Motor neuron (in vitro differentiated cells): ENCODE data around the gene AMHR2. TPM values are rescaled to one million over a fixed set of nuclear protein-coding genes. Genes with fewer than 3 reads are reported as not detected.
A peak's percentile ranks its signal among the peaks of the same experiment; 100 is the strongest.
"Not testable (repeated sequence)": the region's sequence is repeated elsewhere in the genome, so short reads cannot be mapped to it uniquely, and the experiment has no call there.

Source experiments
- ATAC-seq, 8 experiments: fragments of 200-7000 bp; cut with Tn5 transposase; replicated peaks in 6 of 8; 2 replicates each; pipeline ENCODE4 v1.8.0; 2021; ENCODE audit warnings: mild to moderate bottlenecking in 8 of 8, moderate library complexity in 8 of 8
- H3K27ac ChIP-seq, 2 donors: fragments of 250-450 bp; sonication (Bioruptor Pico); 2 replicates each; pipeline ENCODE4 v1.9.0; 2021; ENCODE audit warnings: antibody characterized with exemption in 2 of 2, mild to moderate bottlenecking in 2 of 2, moderate library complexity in 1 of 2
- H3K4me1 ChIP-seq, 2 donors: fragments of 250-450 bp; sonication (Bioruptor Pico); replicated peaks in 1 of 2; 2 replicates each; pipeline ENCODE4 v1.6.1; 2021; ENCODE audit warnings: antibody characterized with exemption in 2 of 2, mild to moderate bottlenecking in 2 of 2, moderate library complexity in 1 of 2
- H3K4me3 ChIP-seq, 5 donors: fragments of 250-450 bp; sonication (Bioruptor Pico); 2 replicates each; pipeline ENCODE4 v1.9.0; 2021; ENCODE audit warnings: antibody characterized with exemption in 5 of 5, mild to moderate bottlenecking in 5 of 5, moderate library complexity in 4 of 5
- whole genome bisulfite sequencing, 10 experiments: fragments of 450-650 bp; shearing (Covaris generic); methylation state at CpG; one replicate each; pipeline ENCODE4 v1.0.0; 2022; 5-methylcytosine and 5-hydroxymethylcytosine counted together
- in situ Hi-C, 9 experiments: fragments of 400-800 bp; cut with MboI; loops; one replicate each; pipeline ENCODE4 v1.15.0; 2021; ENCODE audit warnings: low sequenced_read_pairs in 9 of 9, low pct_unique_long_range_greater_than_20kb in 2 of 9; ENCODE audit not compliant: unreplicated experiment in 9 of 9
- total RNA-seq, 8 experiments: library from RNA; unstranded; fragments of 300-600 nt; gene quantifications; 2 replicates each; pipeline versions ENCODE4 v1.2.3 to v1.2.4, GENCODE V29; 2022

The AMHR2 gene
- total RNA-seq, result 1 to 10 TPM in 1 of 8 experiments, under 1 TPM in 4, not detected in 3; 0.13 to 2.4 (median 0.38) TPM

DNA sequence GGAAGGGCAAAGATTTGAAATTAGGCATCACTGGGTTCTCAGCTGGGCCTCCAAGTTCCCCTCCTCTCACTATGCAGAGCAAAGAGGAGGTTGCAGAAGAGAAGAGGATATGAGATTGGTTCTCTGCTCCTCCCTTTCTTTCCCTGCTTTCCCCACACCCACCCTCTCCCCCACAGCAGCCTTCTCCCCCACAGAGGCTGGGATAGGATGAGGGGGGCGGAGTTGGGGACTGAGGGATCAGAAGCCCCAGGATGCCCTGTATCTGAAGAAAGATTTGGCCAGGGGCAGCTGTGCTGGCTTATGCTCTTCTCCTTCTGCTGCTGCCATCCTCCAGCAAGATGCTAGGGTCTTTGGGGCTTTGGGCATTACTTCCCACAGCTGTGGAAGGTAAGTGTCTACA, at the start of gene AMHR2:
Gene AMHR2 (plus strand): TSS at position 259 of the 400 bp plus-strand sequence. CDS start 80 bp downstream, at position 339.
- ATAC-seq, result no peak
- no CpG with 5 or more reads among the region's 1 CpG for WGBS, 10 experiments
- peaks cover 2% of the 10 kb centered on the region in 2 donors for H3K4me1 ChIP-seq
- no peak within 1 kb of the TSS for H3K4me3 ChIP-seq
- in situ Hi-C loops, result loop anchor here in 2 of 9 experiments (10.0 kb wide), 2 partner anchors 69 to 79 kb away; no protein-coding TSS in a partner anchor
- no peak within 1 kb of the TSS for H3K27ac ChIP-seq

DNA sequence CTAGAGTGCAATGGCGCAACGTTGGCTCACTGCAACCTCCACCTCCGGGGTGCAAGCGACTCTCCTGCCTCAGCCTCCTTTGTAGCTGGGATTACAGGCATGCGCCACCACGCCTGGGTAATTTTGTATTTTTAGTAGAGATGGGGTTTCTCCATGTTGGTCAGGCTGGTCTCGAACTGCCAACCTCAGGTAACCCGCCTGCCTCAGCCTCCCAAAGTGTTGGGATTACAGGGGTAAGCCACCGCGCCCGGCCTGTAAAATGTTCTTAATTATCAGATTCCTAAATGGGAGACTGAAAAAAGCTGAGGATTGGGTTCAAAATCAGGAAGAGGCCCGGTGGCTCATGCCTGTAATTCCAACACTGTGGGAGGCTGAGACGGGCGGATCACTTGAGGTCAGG, 49.4 kb upstream of the AMHR2 start:
- H3K4me3 ChIP-seq, H3K27ac ChIP-seq, ATAC-seq, in situ Hi-C loops: not testable (repeated sequence)
- WGBS, 10 experiments, result 88 to 100% (median 93%) methylated on average over 1 to 10 of the region's 14 CpGs; no CpG with 5 or more reads in 1 of the 10 experiments
- H3K4me1 ChIP-seq, result peaks cover 18 to 19% of the 10 kb centered on the region in 2 donors

DNA sequence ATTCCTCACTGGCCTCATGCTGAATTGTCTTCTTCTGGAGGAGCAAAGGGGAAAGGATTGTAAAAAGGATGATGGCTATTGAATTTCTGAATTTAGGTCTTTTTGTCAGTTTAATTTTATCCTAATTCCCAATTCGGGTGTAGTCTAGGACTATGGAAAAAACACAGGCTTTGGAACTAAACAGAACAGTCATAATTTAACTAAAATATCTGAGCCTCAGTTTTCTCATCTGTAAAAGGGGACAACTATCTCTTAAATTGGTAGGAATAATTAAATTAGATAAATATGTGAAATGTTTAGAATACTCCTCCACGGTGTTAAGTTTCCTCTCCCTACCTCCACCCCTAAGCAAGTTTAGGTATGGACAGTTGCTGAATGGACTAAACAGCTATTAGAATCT, 46.9 kb upstream of the AMHR2 start:
- H3K27ac ChIP-seq, result no peak overlapping the region
- in situ Hi-C loops, result no loop called here
- peaks cover 14 to 15% of the 10 kb centered on the region in 2 donors for H3K4me1 ChIP-seq
- H3K4me3 ChIP-seq, result no peak overlapping the region
- no peak for ATAC-seq
- 28 to 100% (median 79%) methylated on average over 1 to 2 of the region's 2 CpGs for WGBS, 10 experiments

DNA sequence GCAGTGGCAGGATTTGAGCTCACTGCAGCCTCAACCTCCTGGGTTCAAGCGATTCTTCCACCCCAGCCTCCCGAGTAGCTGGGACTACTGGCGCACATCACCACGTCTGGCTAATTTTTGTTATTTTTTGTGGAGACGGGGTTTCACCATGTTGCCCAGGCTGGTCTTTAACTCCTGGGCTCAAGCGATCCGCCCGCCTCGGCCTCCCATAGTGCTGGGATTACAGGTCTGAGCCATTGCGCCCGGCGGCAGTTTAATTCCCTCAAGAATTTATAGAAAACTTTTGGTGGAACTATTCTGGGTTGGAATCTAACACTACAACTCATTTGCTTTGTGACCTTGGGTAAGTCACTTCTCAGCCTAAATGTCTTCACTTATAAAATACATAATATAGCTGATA, 45.4 kb upstream of the AMHR2 start:
- Histone ChIP-seq H3K4me1 (peaks cover 16% of the 10 kb centered on the region in 2 donors), H3K27ac (no peak overlapping the region), H3K4me3 (no peak overlapping the region)
- 97 to 100% (median 100%) methylated on average over 1 to 9 of the region's 12 CpGs; no CpG with 5 or more reads in 4 of the 10 experiments for WGBS, 10 experiments
- no peak for ATAC-seq
- in situ Hi-C loops, result no loop called here

DNA sequence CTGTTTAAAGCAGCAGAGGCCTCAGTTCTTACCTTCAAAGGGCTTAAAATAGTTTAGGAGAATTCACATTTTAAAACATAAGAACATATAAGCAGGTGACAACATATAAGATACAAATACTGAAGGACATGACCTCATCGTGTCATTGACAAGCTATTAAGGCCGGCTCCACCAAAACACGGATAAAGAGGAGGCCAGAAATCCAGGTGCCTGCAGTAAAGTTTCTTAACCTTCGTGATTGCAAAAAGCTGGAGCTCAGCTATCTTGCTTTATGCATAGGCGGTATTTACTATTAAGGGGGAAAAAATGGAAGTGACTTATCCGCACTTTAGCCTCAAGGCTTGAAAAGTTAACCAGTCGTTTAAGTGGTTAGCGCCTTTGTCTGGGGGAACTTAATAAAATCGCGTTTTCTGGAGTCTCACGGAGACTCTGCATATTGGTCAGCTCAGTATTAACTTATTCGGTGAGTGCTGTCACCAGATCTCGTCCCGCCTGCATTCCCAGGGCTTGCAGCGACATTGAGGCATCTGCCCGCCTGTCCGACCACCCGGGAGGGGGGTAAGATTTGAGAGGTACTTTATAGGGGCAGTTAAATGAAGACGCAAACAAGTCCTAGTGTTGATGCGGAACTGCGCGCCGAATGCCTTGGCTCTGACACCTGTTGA, 44.8 kb upstream of the AMHR2 start:
- H3K27ac ChIP-seq, result peak overlapping the region; percentile 82 to 94
- ATAC-seq, result no peak
- H3K4me3 ChIP-seq, result peak overlapping the region; percentile 31 to 44 (median 38)
- H3K4me1 ChIP-seq, result peaks cover 16 to 22% of the 10 kb centered on the region in 2 donors
- in situ Hi-C loops, result no loop called here
- 6 to 62% (median 20%) methylated on average over 4 to 19 of the region's 23 CpGs; no CpG with 5 or more reads in 1 of the 10 experiments for WGBS, 10 experiments

DNA sequence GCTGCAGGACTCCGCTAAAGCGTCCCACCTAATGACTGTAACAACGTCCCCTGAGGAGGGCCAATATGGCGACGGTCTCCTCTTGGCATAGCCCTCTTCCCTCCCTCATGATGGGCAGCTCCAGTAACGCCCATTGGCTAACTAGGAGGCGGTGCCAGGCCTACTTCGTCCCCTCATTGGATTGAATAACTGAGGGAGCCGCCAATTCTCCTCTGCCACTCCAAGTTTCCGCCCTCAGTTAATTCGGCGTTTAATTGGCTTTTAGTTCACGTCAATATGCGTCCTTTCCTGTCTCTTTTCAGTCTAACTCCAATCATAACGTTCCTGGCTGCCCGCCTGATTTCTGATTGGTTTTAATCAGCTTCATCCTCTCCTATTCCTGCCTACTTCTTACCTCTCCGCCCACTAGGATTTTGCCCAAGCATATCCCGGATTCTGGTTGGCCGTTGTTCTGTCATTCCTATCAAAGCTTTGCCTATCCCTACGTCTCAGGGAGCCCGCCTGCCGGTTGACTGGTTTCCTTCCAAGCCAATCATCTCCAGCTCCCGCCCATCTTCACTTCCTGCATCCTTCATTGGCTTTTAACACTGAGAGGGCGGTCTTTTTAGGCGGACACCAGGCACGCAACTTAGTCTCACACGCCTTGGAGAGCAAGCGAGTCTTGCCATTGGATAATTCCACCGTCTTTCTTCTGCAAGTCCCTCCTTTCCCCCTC, 44.1 kb upstream of the AMHR2 start:
- peak overlapping the region; percentile 82 to 97 for H3K27ac ChIP-seq
- H3K4me1 ChIP-seq, result peaks cover 19 to 29% of the 10 kb centered on the region in 2 donors
- peak overlapping the region; percentile 58 to 90 (median 70) for H3K4me3 ChIP-seq
- in situ Hi-C loops, result no loop called here
- peak; percentile 74 to 88 (median 85) for ATAC-seq
- 0 to 4% (median 0%) methylated on average over 6 to 22 of the region's 29 CpGs; no CpG with 5 or more reads in 4 of the 10 experiments for WGBS, 10 experiments

DNA sequence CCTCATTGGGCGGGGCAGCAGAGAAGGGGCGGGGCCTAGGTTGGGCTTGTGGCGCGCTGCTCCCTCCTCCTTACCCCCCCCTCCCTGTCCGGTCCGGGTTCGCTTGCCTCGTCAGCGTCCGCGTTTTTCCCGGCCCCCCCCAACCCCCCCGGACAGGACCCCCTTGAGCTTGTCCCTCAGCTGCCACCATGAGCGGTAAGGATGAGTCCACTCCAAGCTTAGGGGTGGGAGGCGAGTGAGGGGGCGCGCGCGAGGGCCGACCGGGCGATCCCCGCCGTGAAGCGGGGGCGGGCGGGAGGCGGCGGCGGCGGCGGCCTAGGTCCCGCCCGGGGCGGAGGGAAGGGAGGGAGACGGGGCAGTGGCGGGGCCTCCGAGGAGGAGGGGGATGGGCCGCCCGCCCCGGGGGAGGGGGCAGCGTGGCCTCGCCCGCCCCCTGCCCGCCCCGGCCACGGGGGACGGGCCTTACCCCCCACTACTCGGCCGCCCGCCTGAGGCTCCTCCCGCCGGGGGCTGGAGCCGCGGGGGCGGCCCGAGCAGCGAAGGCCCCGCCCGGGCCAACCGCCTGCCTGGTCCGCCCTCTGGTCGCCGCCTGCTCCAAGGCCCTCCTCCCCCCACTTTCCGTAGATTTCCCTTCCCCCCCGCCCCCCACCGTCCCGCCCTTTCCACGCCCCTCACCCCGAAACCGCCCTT, 43.4 kb upstream of the AMHR2 start, which contains the start of gene SP1:
Gene SP1 (plus strand): TSS at position 73 of the 690 bp plus-strand sequence. CDS start 116 bp downstream, at position 189.
- ATAC-seq, result peak in 5 of 8 experiments; percentile 27 to 35 (median 30)
- H3K4me3 ChIP-seq, result peak within 1 kb of the TSS; percentile 58 to 90 (median 70)
- H3K27ac ChIP-seq, result peak within 1 kb of the TSS; percentile 82 to 97
- in situ Hi-C loops, result no loop called here
- peaks cover 25 to 36% of the 10 kb centered on the region in 2 donors for H3K4me1 ChIP-seq
- no CpG with 5 or more reads among the region's 71 CpGs for WGBS, 10 experiments

DNA sequence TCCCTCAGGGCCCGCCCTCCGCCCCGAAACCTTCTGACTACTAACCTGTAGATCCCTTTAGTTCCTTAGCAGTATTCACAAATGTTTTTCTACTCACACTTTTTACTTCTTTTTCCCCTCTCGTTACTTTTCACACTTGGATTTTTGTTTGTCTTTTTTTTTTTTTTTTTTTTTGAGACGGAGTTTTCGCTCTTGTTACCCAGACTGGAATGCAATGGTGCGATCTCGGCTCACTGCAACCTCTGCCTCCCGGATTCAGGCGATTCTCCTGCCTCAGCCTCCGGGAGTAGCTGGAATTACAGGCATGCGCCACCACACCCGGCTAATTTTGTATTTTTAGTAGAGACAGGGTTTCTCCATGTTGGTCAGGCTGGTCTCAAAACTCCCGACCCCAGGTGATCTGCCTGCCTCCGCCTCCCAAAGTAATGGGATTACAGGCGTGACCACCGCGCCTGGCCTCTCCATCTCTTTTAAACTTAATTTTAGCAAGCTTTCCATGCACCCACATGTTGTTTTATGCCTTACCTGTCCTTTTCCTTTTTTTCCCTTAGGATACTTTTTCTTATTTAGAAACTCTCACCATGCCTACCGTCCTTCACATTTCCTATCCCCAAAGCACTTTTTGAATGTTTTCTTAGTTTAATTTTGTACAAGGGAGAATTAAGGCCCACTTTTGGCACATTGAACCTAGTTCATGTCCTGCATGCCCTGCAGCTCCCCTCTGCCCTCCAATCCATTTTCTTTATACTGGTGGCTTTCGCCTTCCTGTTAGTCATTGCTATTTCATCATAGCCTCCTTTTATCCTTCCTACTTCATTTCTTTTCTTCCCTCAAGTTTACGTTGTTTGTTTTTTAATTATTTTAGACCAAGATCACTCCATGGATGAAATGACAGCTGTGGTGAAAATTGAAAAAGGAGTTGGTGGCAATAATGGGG, 42.6 kb upstream of the AMHR2 start:
- 5 to 42% (median 14%) methylated on average over 3 to 19 of the region's 21 CpGs; no CpG with 5 or more reads in 1 of the 10 experiments for WGBS, 10 experiments
- ATAC-seq, result no peak
- peak overlapping the region in 1 of 2 donors; percentile 97 for H3K27ac ChIP-seq
- in situ Hi-C loops, result no loop called here
- peaks cover 33 to 44% of the 10 kb centered on the region in 2 donors for H3K4me1 ChIP-seq
- H3K4me3 ChIP-seq, result peak overlapping the region; percentile 58 to 90 (median 70)

DNA sequence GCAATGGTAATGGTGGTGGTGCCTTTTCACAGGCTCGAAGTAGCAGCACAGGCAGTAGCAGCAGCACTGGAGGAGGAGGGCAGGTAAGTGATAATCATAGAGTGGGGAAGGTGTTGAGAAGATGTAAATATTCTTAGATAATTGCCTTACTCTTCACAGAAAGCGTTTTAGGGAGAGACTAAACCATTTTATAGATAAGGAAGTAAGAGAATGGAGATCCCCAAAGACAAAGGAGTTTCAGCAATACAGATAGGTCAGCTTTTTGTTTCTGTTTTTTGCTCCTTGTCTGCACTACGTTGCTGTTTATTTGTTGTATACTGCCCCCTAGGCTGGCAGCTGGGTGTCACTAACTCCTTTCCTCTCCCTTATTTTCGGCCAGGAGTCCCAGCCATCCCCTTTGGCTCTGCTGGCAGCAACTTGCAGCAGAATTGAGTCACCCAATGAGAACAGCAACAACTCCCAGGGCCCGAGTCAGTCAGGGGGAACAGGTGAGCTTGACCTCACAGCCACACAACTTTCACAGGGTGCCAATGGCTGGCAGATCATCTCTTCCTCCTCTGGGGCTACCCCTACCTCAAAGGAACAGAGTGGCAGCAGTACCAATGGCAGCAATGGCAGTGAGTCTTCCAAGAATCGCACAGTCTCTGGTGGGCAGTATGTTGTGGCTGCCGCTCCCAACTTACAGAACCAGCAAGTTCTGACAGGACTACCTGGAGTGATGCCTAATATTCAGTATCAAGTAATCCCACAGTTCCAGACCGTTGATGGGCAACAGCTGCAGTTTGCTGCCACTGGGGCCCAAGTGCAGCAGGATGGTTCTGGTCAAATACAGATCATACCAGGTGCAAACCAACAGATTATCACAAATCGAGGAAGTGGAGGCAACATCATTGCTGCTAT, 41.7 kb upstream of the AMHR2 start:
- peaks cover 36 to 44% of the 10 kb centered on the region in 2 donors for H3K4me1 ChIP-seq
- in situ Hi-C loops, result no loop called here
- no peak for ATAC-seq
- no peak overlapping the region for H3K4me3 ChIP-seq
- WGBS, 10 experiments, result 0 to 85% (median 37%) methylated on average over 1 to 5 of the region's 9 CpGs
- no peak overlapping the region for H3K27ac ChIP-seq

DNA sequence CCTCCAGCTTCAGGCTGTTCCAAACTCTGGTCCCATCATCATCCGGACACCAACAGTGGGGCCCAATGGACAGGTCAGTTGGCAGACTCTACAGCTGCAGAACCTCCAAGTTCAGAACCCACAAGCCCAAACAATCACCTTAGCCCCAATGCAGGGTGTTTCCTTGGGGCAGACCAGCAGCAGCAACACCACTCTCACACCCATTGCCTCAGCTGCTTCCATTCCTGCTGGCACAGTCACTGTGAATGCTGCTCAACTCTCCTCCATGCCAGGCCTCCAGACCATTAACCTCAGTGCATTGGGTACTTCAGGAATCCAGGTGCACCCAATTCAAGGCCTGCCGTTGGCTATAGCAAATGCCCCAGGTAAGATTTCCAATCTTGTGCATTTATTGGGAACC, 40.4 kb upstream of the AMHR2 start:
- in situ Hi-C loops, result no loop called here
- ATAC-seq, result no peak
- WGBS, 10 experiments, result 83 to 100% (median 100%) methylated on average over 1 of the region's 2 CpGs; no CpG with 5 or more reads in 3 of the 10 experiments
- H3K4me1 ChIP-seq, result peaks cover 49 to 51% of the 10 kb centered on the region in 2 donors
- no peak overlapping the region for H3K4me3 ChIP-seq
- no peak overlapping the region for H3K27ac ChIP-seq

DNA sequence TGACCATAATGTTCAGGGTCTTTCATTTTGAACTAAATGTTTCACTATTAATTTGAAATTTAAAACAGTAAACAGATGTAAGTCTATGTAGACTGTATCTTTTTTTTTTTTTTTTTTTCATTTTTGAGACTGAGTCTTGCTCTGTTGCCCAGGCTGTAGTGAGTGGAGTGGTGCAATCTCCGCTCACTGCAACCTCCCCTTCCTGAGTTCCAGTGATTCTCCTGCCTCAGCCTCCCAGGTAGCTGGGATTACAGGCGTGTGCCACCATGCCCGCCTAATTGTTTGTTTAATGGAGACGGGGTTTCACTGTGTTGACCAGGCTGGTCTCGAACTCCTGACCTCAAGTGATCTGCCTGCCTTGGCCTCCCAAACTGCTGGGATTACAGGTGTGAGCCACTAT, 37.3 kb upstream of the AMHR2 start:
- H3K27ac ChIP-seq, in situ Hi-C loops, H3K4me3 ChIP-seq, ATAC-seq: not testable (repeated sequence)
- peaks cover 48 to 57% of the 10 kb centered on the region in 2 donors for H3K4me1 ChIP-seq
- 80 to 100% (median 100%) methylated on average over 1 to 4 of the region's 5 CpGs; no CpG with 5 or more reads in 3 of the 10 experiments for WGBS, 10 experiments
